ENCODE results near the gene GPR15LG.
"Not testable (repeated sequence)": the region's sequence is repeated elsewhere in the genome, so short reads cannot be mapped to it uniquely, and the experiment has no call there.

Gene GPR15LG

GRCh38 chr10:84166620-84167288 is 6.8 kb upstream of the GPR15LG start:
- DNase-seq, result no peak

GRCh38 chr10:84167289-84167653 is 6.3 kb upstream of the GPR15LG start:
- not testable (repeated sequence) for DNase-seq

- not testable (repeated sequence) for DNase-seq
These were observed 5.2 kb upstream of the GPR15LG start for GRCh38 chr10:84168382-84168781.

- not testable (repeated sequence) for DNase-seq
These were observed 2.4 kb upstream of the GPR15LG start for GRCh38 chr10:84171237-84171636.

GRCh38 chr10:84171700-84172466 is 1.7 kb upstream of the GPR15LG start:
- not testable (repeated sequence) for DNase-seq

- no peak for DNase-seq
These were observed 889 bp upstream of the GPR15LG start for GRCh38 chr10:84172467-84173356.

- DNase-seq, result no peak
These were observed 1.8 kb downstream of the GPR15LG start for GRCh38 chr10:84175436-84175835.

- DNase-seq, result no peak
These were observed 2.8 kb downstream of the GPR15LG start for GRCh38 chr10:84176351-84176750.

GRCh38 chr10:84176836-84177474 is 3.4 kb downstream of the GPR15LG start:
- no peak for DNase-seq

- DNase-seq, result no peak
These were observed 4.0 kb downstream of the GPR15LG start for GRCh38 chr10:84177541-84178141.

- no peak for DNase-seq
These were observed 4.6 kb downstream of the GPR15LG start for GRCh38 chr10:84178160-84178609.

GRCh38 chr10:84179059-84179710 is 5.6 kb downstream of the GPR15LG start:
- DNase-seq, result no peak

- DNase-seq, result not testable (repeated sequence)
These were observed 6.8 kb downstream of the GPR15LG start for GRCh38 chr10:84180386-84180785.

- DNase-seq, result no peak
These were observed 8.0 kb downstream of the GPR15LG start for GRCh38 chr10:84181631-84182030.

GRCh38 chr10:84184517-84184916 is 10.9 kb downstream of the GPR15LG start:
- no peak for DNase-seq

GRCh38 chr10:84185526-84186175 is 12.1 kb downstream of the GPR15LG start:
- DNase-seq, result no peak

GRCh38 chr10:84188815-84189214 is 15.2 kb downstream of the GPR15LG start:
- no peak for DNase-seq

- no peak for DNase-seq
These were observed 17.0 kb downstream of the GPR15LG start for GRCh38 chr10:84190621-84191020.

GRCh38 chr10:84191106-84191505 is 17.5 kb downstream of the GPR15LG start:
- no peak for DNase-seq

- no peak for DNase-seq
These were observed 19.7 kb downstream of the GPR15LG start for GRCh38 chr10:84193327-84193726.

GRCh38 chr10:84193846-84194423 is 20.3 kb downstream of the GPR15LG start:
- no peak for DNase-seq

All from 8988T (cell line).